ENCODE measurements around the gene ABCA7.

Gene ABCA7

GRCh38 chr19:1014161-1015060 lies 25.5 kb upstream of the ABCA7 start:
- peaks cover 9 to 44% (median 39%) of the 10 kb centered on the region in 4 donors for H3K4me1 ChIP-seq
- H3K27me3 ChIP-seq = no peaks in the 10 kb centered on the region
- DNase-seq = no peak
- no peak overlapping the region for H3K27ac ChIP-seq
- H3K36me3 ChIP-seq = peaks cover 36 to 65% (median 58%) of the 10 kb centered on the region in 3 donors
- no peak overlapping the region for H3K4me3 ChIP-seq
- TF ChIP-seq CTCF (IDR thresholded peaks at IDR 0.05) = no peak
- no peaks in the 10 kb centered on the region for H3K9me3 ChIP-seq
- intact Hi-C loops (cut with DNase I; ENCODE audit: low total_unique reads) = loop anchor here (10.0 kb wide), 1 partner anchor 160 kb away; the partner anchor contains the start of gene SBNO2

GRCh38 chr19:1015061-1015781 lies 24.7 kb upstream of the ABCA7 start:
- intact Hi-C loops (cut with DNase I; ENCODE audit: low total_unique reads) = loop anchor here (10.0 kb wide), 1 partner anchor 160 kb away; the partner anchor contains the start of gene SBNO2
- no peak for TF ChIP-seq CTCF (IDR thresholded peaks at IDR 0.05)
- Histone ChIP-seq H3K4me3 (no peak overlapping the region), H3K36me3 (peaks cover 30 to 56% (median 50%) of the 10 kb centered on the region in 3 donors), H3K27me3 (no peaks in the 10 kb centered on the region), H3K9me3 (no peaks in the 10 kb centered on the region), H3K4me1 (peaks cover 12 to 52% (median 47%) of the 10 kb centered on the region in 4 donors), H3K27ac (no peak overlapping the region)
- no peak for DNase-seq

GRCh38 chr19:1015782-1016646 lies 23.9 kb upstream of the ABCA7 start:
- peaks cover 22 to 48% (median 42%) of the 10 kb centered on the region in 3 donors for H3K36me3 ChIP-seq
- no peaks in the 10 kb centered on the region for H3K9me3 ChIP-seq
- no peak for TF ChIP-seq CTCF (IDR thresholded peaks at IDR 0.05)
- H3K27ac ChIP-seq = no peak overlapping the region
- intact Hi-C loops (cut with DNase I; ENCODE audit: low total_unique reads) = loop anchor here (10.0 kb wide), 1 partner anchor 159 kb away; the partner anchor contains the start of gene SBNO2
- H3K4me1 ChIP-seq = peaks cover 12 to 55% (median 48%) of the 10 kb centered on the region in 4 donors
- no peak overlapping the region for H3K4me3 ChIP-seq
- DNase-seq = no peak
- no peaks in the 10 kb centered on the region for H3K27me3 ChIP-seq

- DNase-seq = no peak
- H3K4me1 ChIP-seq = peaks cover 12 to 57% (median 50%) of the 10 kb centered on the region in 4 donors
- no peak overlapping the region for H3K4me3 ChIP-seq
- H3K9me3 ChIP-seq = no peaks in the 10 kb centered on the region
- H3K27ac ChIP-seq = peak overlapping the region in 1 of 2 donors; percentile 4
- intact Hi-C loops (cut with DNase I; ENCODE audit: low total_unique reads) = loop anchor here (10.0 kb wide), 1 partner anchor 158 kb away; the partner anchor contains the start of gene SBNO2
- no peak for TF ChIP-seq CTCF (IDR thresholded peaks at IDR 0.05)
- H3K27me3 ChIP-seq = no peaks in the 10 kb centered on the region
- H3K36me3 ChIP-seq = peaks cover 15 to 42% (median 35%) of the 10 kb centered on the region in 3 donors
These were observed 23.2 kb upstream of the ABCA7 start for GRCh38 chr19:1016647-1017114.

Data from tibial artery (tissue), 4 donors.